HL-60 (cell line): Measurements from ENCODE around the gene MED15.
"Not testable (repeated sequence)": the region's sequence is repeated elsewhere in the genome, so short reads cannot be mapped to it uniquely, and the experiment has no call there.

Experiments used
- DNase-seq, 2 experiments: peaks; one replicate each; pipeline ENCODE4 v3.0.0-alpha.2; 2010 to 2020; ENCODE audit warnings: low read depth in 1 of 2, low spot score in 1 of 2
- H3K27ac ChIP-seq: fragments of 250-450 bp; sonication (Bioruptor Pico); replicated peaks from 2 replicates; pipeline ENCODE4 v1.5.1; 2020; ENCODE audit warnings: mild to moderate bottlenecking, moderate library complexity
- H3K27me3 ChIP-seq: fragments of 250-450 bp; sonication (Bioruptor Pico); 2 replicates; pipeline ENCODE4 v1.5.1; 2021; ENCODE audit warnings: mild to moderate bottlenecking, moderate library complexity; ENCODE audit not compliant: insufficient read depth, poor library complexity, severe bottlenecking
- H3K4me3 ChIP-seq: replicated peaks from 2 replicates; pipeline ENCODE4 v1.5.1; 2011; ENCODE audit warnings: mild to moderate bottlenecking, control low read depth, low read length; ENCODE audit not compliant: insufficient read depth
- GABPA ChIP-seq: IDR thresholded peaks from 2 replicates; pipeline ENCODE4 v1.6.1; 2012; ENCODE audit warnings: low read depth
- POLR2AphosphoS5 ChIP-seq: IDR thresholded peaks from 2 replicates; pipeline ENCODE4 v1.6.1; 2012; ENCODE audit warnings: low read depth
- SPI1 ChIP-seq: IDR thresholded peaks from 2 replicates; pipeline ENCODE4 v1.6.1; 2012; ENCODE audit warnings: low read depth, mild to moderate bottlenecking, borderline replicate concordance
- TF ChIP-seq, protein P1 (sequence below): IDR thresholded peaks from one replicate; pipeline ENCODE4 v1.5.1; 2011; ENCODE audit warnings: low read length, control low read depth, inconsistent platforms; ENCODE audit not compliant: insufficient read depth
- TF ChIP-seq, protein P2 (sequence below): IDR thresholded peaks from 2 replicates; pipeline ENCODE4 v1.6.1; 2012; ENCODE audit warnings: low read depth; ENCODE audit not compliant: insufficient replicate concordance

MED15 gene

DNA sequence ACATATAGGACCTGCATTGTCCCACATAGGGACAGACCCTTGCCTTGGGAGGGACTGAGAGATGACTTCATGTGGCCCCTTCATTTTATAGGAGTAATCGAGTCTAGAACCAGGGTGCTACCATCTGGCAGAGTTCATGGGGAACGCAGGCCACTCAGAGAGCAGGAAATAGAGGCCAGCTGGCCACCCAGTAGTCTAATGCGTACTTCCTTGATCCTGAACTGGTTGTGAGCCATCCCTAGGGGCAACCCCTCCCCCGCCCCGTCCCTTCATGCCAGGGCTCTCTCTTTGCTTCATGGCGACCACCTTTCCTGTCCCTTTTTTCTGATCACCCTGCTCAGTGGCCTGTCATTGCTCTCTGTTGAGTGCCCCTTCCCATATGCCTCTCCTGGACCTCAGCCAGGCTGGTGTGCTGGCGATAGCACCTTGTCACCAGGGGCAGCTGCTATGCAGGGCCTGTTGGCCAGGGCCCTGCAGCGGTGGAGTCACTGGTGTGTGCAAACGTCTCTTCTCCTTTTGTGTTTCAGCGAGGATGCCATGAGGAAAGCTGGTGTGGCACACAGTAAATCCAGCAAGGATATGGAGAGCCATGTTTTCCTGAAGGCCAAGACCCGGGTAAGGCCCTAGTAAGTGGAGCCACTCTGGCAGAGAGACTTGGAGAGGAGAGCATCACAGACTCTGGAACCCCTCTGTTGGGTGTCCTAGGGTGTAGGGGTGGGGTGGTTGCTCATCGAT, 29.3 kb downstream of the MED15 start:
- H3K27ac ChIP-seq = no peak overlapping the region
- no peaks in the 10 kb centered on the region for H3K27me3 ChIP-seq
- TF ChIP-seq, protein P1, sequence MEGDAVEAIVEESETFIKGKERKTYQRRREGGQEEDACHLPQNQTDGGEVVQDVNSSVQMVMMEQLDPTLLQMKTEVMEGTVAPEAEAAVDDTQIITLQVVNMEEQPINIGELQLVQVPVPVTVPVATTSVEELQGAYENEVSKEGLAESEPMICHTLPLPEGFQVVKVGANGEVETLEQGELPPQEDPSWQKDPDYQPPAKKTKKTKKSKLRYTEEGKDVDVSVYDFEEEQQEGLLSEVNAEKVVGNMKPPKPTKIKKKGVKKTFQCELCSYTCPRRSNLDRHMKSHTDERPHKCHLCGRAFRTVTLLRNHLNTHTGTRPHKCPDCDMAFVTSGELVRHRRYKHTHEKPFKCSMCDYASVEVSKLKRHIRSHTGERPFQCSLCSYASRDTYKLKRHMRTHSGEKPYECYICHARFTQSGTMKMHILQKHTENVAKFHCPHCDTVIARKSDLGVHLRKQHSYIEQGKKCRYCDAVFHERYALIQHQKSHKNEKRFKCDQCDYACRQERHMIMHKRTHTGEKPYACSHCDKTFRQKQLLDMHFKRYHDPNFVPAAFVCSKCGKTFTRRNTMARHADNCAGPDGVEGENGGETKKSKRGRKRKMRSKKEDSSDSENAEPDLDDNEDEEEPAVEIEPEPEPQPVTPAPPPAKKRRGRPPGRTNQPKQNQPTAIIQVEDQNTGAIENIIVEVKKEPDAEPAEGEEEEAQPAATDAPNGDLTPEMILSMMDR = no peak
- TF ChIP-seq POLR2AphosphoS5 (no peak), GABPA (no peak)
- TF ChIP-seq, protein P2, sequence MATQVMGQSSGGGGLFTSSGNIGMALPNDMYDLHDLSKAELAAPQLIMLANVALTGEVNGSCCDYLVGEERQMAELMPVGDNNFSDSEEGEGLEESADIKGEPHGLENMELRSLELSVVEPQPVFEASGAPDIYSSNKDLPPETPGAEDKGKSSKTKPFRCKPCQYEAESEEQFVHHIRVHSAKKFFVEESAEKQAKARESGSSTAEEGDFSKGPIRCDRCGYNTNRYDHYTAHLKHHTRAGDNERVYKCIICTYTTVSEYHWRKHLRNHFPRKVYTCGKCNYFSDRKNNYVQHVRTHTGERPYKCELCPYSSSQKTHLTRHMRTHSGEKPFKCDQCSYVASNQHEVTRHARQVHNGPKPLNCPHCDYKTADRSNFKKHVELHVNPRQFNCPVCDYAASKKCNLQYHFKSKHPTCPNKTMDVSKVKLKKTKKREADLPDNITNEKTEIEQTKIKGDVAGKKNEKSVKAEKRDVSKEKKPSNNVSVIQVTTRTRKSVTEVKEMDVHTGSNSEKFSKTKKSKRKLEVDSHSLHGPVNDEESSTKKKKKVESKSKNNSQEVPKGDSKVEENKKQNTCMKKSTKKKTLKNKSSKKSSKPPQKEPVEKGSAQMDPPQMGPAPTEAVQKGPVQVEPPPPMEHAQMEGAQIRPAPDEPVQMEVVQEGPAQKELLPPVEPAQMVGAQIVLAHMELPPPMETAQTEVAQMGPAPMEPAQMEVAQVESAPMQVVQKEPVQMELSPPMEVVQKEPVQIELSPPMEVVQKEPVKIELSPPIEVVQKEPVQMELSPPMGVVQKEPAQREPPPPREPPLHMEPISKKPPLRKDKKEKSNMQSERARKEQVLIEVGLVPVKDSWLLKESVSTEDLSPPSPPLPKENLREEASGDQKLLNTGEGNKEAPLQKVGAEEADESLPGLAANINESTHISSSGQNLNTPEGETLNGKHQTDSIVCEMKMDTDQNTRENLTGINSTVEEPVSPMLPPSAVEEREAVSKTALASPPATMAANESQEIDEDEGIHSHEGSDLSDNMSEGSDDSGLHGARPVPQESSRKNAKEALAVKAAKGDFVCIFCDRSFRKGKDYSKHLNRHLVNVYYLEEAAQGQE = no peak
- DNase-seq = no peak
- no peak overlapping the region for H3K4me3 ChIP-seq

DNA sequence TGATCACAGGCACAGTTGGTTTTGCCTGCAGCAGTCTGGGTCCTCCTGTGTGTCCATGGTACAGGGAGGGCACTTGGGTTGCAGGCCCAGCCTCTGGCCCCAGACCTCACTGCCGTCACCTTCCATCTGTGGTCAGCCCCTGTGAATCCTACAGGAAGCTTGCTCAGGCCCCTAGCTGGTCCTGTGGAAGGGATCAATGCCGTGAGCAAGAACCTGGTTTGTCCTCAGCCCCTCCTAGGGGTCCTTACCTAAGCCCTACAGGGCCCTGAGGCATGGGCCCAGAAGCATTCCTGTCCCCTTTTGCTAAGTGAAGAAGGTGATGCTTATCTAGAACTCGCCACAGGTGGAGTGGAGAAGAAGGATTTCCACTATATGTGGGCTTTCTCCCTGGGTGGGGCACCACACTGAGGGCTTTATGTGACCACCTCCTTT, 29.9 kb downstream of the MED15 start:
- TF ChIP-seq, protein P1 = no peak
- TF ChIP-seq SPI1 (no peak), POLR2AphosphoS5 (no peak), GABPA (no peak)
- TF ChIP-seq, protein P2 = no peak
- Histone ChIP-seq H3K4me3 (no peak overlapping the region), H3K27ac (no peak overlapping the region), H3K27me3 (no peaks in the 10 kb centered on the region)
- DNase-seq = no peak

DNA sequence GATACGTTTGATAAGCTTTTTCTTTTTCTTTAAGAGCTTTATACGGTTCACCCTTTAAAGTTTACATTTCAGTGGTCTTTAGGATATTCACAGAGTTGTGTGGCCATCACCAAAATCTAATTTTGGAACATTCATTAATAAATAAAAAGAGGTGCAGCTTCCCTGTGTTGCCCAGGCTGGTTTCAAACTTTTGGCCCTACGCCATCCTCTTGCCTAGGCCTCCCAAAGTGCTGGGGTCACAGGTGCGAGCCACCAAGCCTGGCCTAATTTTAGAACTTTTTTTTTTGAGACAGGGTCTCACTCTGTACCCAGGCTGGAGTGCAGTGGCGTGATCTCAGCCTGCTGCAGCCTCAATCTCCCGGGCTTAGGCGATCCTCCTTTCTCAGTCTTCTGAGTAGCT, 30.6 kb downstream of the MED15 start:
- no peak for DNase-seq
- no peak for TF ChIP-seq SPI1
- TF ChIP-seq, protein P2 = no peak
- no peak for TF ChIP-seq POLR2AphosphoS5
- TF ChIP-seq GABPA = no peak
- TF ChIP-seq, protein P1 = no peak
- Histone ChIP-seq H3K27ac (no peak overlapping the region), H3K4me3 (no peak overlapping the region), H3K27me3 (no peaks in the 10 kb centered on the region)

DNA sequence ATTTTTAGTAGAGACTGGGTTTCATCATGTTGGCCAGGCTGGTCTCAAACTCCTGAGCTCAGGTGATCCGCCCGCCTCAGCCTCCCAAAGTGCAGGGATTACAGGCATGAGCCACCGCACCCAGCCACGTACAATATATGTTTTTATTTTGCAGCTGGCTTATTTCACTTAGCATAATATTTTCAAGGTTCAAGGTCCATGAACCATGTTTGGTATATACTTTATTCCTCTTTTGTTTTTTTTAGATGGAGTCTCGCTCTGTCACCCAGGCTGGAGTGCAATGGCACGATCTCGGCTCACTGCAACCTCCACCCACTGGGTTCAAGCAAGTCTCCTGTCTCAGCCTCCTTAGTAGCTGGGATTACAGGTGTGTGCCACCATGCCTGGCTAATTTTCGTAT, 31.5 kb downstream of the MED15 start:
- H3K27ac ChIP-seq, H3K4me3 ChIP-seq, H3K27me3 ChIP-seq, DNase-seq: not testable (repeated sequence)
